MM.1S (cell line): ENCODE results near the gene DIPK1C.

Experiments used
- DNase-seq: peaks from one replicate; pipeline ENCODE4 v3.0.0-alpha.2; 2015
- H2AFZ ChIP-seq: fragments of 300-600 bp; sonication (generic); 2 replicates; pipeline ENCODE4 v1.6.0; 2016; ENCODE audit warnings: antibody characterized with exemption, low read length
- H3F3A ChIP-seq: fragments of 300-600 bp; sonication (generic); 2 replicates; pipeline ENCODE4 v1.6.1; 2016; ENCODE audit warnings: mild to moderate bottlenecking, antibody characterized with exemption, low read length, moderate library complexity, mixed read lengths; ENCODE audit not compliant: insufficient read depth
- H3K27ac ChIP-seq: fragments of 300-600 bp; sonication (generic); 2 replicates; pipeline ENCODE4 v1.5.1; 2016; ENCODE audit warnings: mild to moderate bottlenecking, low read length
- H3K27me3 ChIP-seq: fragments of 300-600 bp; sonication (generic); replicated peaks from 2 replicates; pipeline ENCODE4 v1.6.0; 2016; ENCODE audit warnings: low read length; ENCODE audit not compliant: insufficient read depth
- H3K36me3 ChIP-seq: fragments of 300-600 bp; sonication (generic); replicated peaks from 2 replicates; pipeline ENCODE4 v1.6.1; 2016; ENCODE audit warnings: mild to moderate bottlenecking, low read length, mixed read lengths; ENCODE audit not compliant: insufficient read depth
- H3K4me1 ChIP-seq: fragments of 300-600 bp; sonication (generic); 2 replicates; pipeline ENCODE4 v1.6.1; 2016; ENCODE audit warnings: low read length, mixed read lengths
- H3K4me2 ChIP-seq: fragments of 300-600 bp; sonication (generic); 2 replicates; pipeline ENCODE4 v1.6.0; 2016; ENCODE audit warnings: low read depth, low read length
- H3K4me3 ChIP-seq: fragments of 300-600 bp; sonication (generic); 2 replicates; pipeline ENCODE4 v1.5.1; 2016; ENCODE audit warnings: low read length, mixed read lengths
- H3K79me2 ChIP-seq: fragments of 300-600 bp; sonication (generic); 2 replicates; pipeline ENCODE4 v1.6.1; 2016; ENCODE audit warnings: mixed run types, low read length, mixed read lengths
- H3K9ac ChIP-seq: fragments of 300-600 bp; sonication (generic); 2 replicates; pipeline ENCODE4 v1.6.1; 2016; ENCODE audit warnings: low read length, mixed read lengths
- H3K9me2 ChIP-seq: fragments of 300-600 bp; sonication (generic); replicated peaks from 2 replicates; pipeline ENCODE4 v1.6.1; 2016; ENCODE audit warnings: mild to moderate bottlenecking, low read length, mixed read lengths; ENCODE audit not compliant: insufficient read depth
- H3K9me3 ChIP-seq: fragments of 300-600 bp; sonication (generic); replicated peaks from 2 replicates; pipeline ENCODE4 v1.6.1; 2016; ENCODE audit warnings: mild to moderate bottlenecking, low read length, mixed read lengths; ENCODE audit not compliant: insufficient read depth
- H4K20me1 ChIP-seq: fragments of 300-600 bp; sonication (generic); 2 replicates; pipeline ENCODE4 v1.6.1; 2016; ENCODE audit warnings: mild to moderate bottlenecking, low read length, moderate library complexity, mixed read lengths; ENCODE audit not compliant: insufficient read depth
- EZH2 ChIP-seq: fragments of 300-600 bp; sonication (generic); optimal IDR thresholded peaks from 2 replicates; pipeline ENCODE3; 2017; ENCODE audit warnings: low read depth, mild to moderate bottlenecking, antibody characterized with exemption, low read length, mixed read lengths
- EZH2phosphoT487 ChIP-seq: fragments of 300-600 bp; sonication (generic); IDR thresholded peaks from 2 replicates; pipeline ENCODE4 v1.6.1; 2018; ENCODE audit warnings: antibody characterized with exemption, low read length
- TF ChIP-seq, protein P1 (sequence below): fragments of 300-600 bp; sonication (generic); IDR thresholded peaks from 2 replicates; pipeline ENCODE4 v1.5.1; 2016; ENCODE audit warnings: antibody characterized with exemption, low read length, mixed read lengths

Gene DIPK1C

GRCh38 chr18:74387383-74387782, 69.7 kb downstream of the DIPK1C start:
- no peaks in the 10 kb centered on the region for H3K79me2 ChIP-seq
- no peak overlapping the region for H3K27ac ChIP-seq

More at GRCh38 chr18:74387383-74387782, 69.7 kb downstream of the DIPK1C start:
- Histone ChIP-seq H3K9me3 (no peaks in the 10 kb centered on the region), H3K27me3 (no peaks in the 10 kb centered on the region), H3F3A (no peaks in the 10 kb centered on the region), H2AFZ (no peak overlapping the region), H3K36me3 (no peaks in the 10 kb centered on the region), H4K20me1 (no peaks in the 10 kb centered on the region), H3K9me2 (no peaks in the 10 kb centered on the region), H3K4me3 (no peak overlapping the region), H3K4me1 (no peaks in the 10 kb centered on the region), H3K9ac (no peak overlapping the region), H3K4me2 (no peak overlapping the region)
- DNase-seq, result no peak
- TF ChIP-seq, protein P1, sequence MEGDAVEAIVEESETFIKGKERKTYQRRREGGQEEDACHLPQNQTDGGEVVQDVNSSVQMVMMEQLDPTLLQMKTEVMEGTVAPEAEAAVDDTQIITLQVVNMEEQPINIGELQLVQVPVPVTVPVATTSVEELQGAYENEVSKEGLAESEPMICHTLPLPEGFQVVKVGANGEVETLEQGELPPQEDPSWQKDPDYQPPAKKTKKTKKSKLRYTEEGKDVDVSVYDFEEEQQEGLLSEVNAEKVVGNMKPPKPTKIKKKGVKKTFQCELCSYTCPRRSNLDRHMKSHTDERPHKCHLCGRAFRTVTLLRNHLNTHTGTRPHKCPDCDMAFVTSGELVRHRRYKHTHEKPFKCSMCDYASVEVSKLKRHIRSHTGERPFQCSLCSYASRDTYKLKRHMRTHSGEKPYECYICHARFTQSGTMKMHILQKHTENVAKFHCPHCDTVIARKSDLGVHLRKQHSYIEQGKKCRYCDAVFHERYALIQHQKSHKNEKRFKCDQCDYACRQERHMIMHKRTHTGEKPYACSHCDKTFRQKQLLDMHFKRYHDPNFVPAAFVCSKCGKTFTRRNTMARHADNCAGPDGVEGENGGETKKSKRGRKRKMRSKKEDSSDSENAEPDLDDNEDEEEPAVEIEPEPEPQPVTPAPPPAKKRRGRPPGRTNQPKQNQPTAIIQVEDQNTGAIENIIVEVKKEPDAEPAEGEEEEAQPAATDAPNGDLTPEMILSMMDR, result no peak
- no peak for TF ChIP-seq EZH2phosphoT487
- TF ChIP-seq EZH2, result no peak
